Activated gamma-delta T cell (primary cell): ENCODE data around the gene SOCS3.

ENCODE experiments used
- DNase-seq: peaks from one replicate; lab custom pipeline; 2025; lab: John Stamatoyannopoulos, UW

SOCS3 gene

GRCh38 chr17:78307887-78308638 lies 51.8 kb downstream of the SOCS3 start:
- DNase-seq, result no peak

- no peak for DNase-seq
These were observed 53.0 kb downstream of the SOCS3 start for GRCh38 chr17:78306913-78307312.
